ENCODE data around the gene SHKBP1. TPM values are rescaled to one million over a fixed set of nuclear protein-coding genes. Genes with fewer than 3 reads are reported as not detected.

SHKBP1 gene
- total and polyA plus RNA-seq, 8 donors, result 15.8 to 102 (median 73.4) TPM

DNA sequence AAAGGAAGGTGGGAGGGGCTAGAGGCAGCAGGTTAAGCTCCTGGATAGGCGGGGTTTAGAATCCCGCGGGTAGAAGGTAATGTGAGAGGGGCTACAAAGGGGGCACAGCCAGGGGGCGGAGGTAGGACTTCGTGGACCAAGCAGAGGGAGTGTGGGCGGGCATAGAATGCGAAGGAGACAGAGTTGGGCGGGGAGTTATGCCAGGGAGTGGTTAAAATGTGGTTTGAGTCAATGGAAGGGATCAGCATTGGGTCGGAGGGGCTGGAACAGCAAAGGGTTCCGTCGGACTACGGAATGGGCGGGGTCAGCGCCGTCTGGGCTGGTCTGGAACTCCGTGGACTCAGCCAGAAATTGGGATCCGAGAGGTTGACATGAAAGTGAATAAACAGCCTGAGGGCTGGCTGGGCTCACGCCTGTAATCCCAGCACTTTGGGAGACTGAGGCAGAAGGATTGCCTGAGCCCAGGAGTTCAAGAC, 27.5 kb downstream of the SHKBP1 start:
- intact Hi-C loops (cut with DNase I; ENCODE audit: low total_unique reads), result no loop called here
- Histone ChIP-seq H3K4me3 (peak overlapping the region; percentile 47 to 53 (median 50)), H3K27ac (peak overlapping the region; percentile 82 to 92 (median 89)), H3K27me3 (peaks cover 0 to 67% (median 25%) of the 10 kb centered on the region in 3 donors), H3K9me3 (no peaks in the 10 kb centered on the region), H3K4me1 (peaks cover 60 to 95% (median 81%) of the 10 kb centered on the region in 4 donors), H3K36me3 (no peaks in the 10 kb centered on the region)
- WGBS, 5 donors, result 6 to 8% (median 6%) methylated on average over 18 of the region's 18 CpGs
- TF ChIP-seq POLR2AphosphoS5 (IDR thresholded peaks at IDR 0.05) (no peak), POLR2A (IDR thresholded peaks at IDR 0.05) (no peak), EP300 (IDR thresholded peaks at IDR 0.05) (no peak)
- TF ChIP-seq, protein P1, sequence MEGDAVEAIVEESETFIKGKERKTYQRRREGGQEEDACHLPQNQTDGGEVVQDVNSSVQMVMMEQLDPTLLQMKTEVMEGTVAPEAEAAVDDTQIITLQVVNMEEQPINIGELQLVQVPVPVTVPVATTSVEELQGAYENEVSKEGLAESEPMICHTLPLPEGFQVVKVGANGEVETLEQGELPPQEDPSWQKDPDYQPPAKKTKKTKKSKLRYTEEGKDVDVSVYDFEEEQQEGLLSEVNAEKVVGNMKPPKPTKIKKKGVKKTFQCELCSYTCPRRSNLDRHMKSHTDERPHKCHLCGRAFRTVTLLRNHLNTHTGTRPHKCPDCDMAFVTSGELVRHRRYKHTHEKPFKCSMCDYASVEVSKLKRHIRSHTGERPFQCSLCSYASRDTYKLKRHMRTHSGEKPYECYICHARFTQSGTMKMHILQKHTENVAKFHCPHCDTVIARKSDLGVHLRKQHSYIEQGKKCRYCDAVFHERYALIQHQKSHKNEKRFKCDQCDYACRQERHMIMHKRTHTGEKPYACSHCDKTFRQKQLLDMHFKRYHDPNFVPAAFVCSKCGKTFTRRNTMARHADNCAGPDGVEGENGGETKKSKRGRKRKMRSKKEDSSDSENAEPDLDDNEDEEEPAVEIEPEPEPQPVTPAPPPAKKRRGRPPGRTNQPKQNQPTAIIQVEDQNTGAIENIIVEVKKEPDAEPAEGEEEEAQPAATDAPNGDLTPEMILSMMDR (IDR thresholded peaks at IDR 0.05), result no peak
- no peak for DNase-seq

- Histone ChIP-seq H3K9me3 (no peaks in the 10 kb centered on the region), H3K27me3 (peaks cover 0 to 67% (median 23%) of the 10 kb centered on the region in 3 donors), H3K4me1 (peaks cover 60 to 95% (median 79%) of the 10 kb centered on the region in 4 donors), H3K27ac (peak overlapping the region; percentile 82 to 92 (median 89)), H3K36me3 (no peaks in the 10 kb centered on the region), H3K4me3 (peak overlapping the region; percentile 48 to 53 (median 52))
- 12 to 34% (median 22%) methylated on average over 19 to 29 of the region's 29 CpGs for WGBS, 5 donors
- TF ChIP-seq POLR2A (IDR thresholded peaks at IDR 0.05), result no peak
- TF ChIP-seq EP300 (IDR thresholded peaks at IDR 0.05), result no peak
- no peak for TF ChIP-seq POLR2AphosphoS5 (IDR thresholded peaks at IDR 0.05)
- TF ChIP-seq, protein P1 (IDR thresholded peaks at IDR 0.05), result no peak
- intact Hi-C loops (cut with DNase I; ENCODE audit: low total_unique reads), result no loop called here
- peak in 1 of 2 donors; percentile 73 for DNase-seq
Measured at GRCh38 chr19:40604647-40605215, 28.1 kb downstream of the SHKBP1 start.

DNA sequence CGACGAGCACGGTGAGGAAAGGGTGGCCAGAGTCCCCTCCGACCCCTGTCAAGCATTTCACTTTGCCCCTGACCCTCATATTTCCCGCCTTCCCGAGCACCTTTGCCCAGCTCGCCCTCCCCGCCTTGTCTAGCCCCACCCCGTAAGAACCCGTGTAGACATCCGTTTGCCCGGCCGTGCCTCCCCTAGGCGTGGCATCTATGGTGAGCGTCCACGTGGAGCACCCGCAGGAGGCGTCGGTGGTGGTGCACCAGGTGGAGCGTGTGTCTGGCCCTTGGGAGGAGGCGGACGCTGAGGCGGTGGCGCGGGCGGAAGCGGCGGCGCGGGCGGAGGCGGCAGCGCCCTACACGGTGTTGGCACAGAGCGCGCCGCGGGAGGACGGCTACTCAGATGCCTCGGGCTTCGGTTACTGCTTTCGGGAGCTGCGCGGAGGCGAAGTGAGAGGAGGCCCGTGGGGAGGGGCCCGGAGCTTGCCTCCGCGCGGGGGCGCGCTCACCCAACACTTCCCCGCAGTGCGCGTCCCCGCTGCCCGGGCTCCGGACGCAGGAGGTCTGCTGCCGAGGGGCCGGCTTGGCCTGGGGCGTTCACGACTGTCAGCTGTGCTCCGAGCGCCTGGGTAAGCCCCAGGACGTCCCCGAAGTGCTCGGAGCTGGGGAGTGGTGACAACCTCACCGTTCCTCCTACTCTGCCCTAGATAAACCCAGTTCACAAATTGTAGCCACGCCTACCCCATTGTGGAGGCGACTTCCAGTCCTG, 28.7 kb downstream of the SHKBP1 start:
- TF ChIP-seq, protein P1 (IDR thresholded peaks at IDR 0.05), result peak in 3 of 7 experiments; percentile 12 to 30 (median 20)
- TF ChIP-seq POLR2AphosphoS5 (IDR thresholded peaks at IDR 0.05) (peak in 2 of 3 donors; percentile 80 to 87), POLR2A (IDR thresholded peaks at IDR 0.05) (no peak), EP300 (IDR thresholded peaks at IDR 0.05) (no peak)
- WGBS, 5 donors, result 1 to 7% (median 2%) methylated on average over 20 to 71 of the region's 71 CpGs
- H3K4me1 ChIP-seq, result peaks cover 59 to 95% (median 78%) of the 10 kb centered on the region in 4 donors
- H3K27ac ChIP-seq, result peak overlapping the region; percentile 82 to 92 (median 89)
- H3K36me3 ChIP-seq, result no peaks in the 10 kb centered on the region
- peaks cover 0 to 66% (median 17%) of the 10 kb centered on the region in 3 donors for H3K27me3 ChIP-seq
- DNase-seq, result peak; percentile 86 to 93
- peak overlapping the region; percentile 48 to 53 (median 50) for H3K4me3 ChIP-seq
- no peaks in the 10 kb centered on the region for H3K9me3 ChIP-seq
- intact Hi-C loops (cut with DNase I; ENCODE audit: low total_unique reads), result no loop called here
